GM23338 (cell line): ENCODE results near the gene MAP4. TPM values are rescaled to one million over a fixed set of nuclear protein-coding genes. Genes with fewer than 3 reads are reported as not detected.
A peak's percentile ranks its signal among the peaks of the same experiment; 100 is the strongest.

Experiments used
- ATAC-seq: fragments of 200-7000 bp; cut with Tn5 transposase; 3 replicates; pipeline ENCODE4 v1.9.1; 2020
- DNase-seq: peaks from one replicate; pipeline ENCODE4 v3.0.0-alpha.2; 2015; ENCODE audit warnings: low spot score
- H2AFZ ChIP-seq: fragments of 200-600 bp; sonication (generic); 2 replicates; pipeline ENCODE4 v1.8.0; 2016; ENCODE audit warnings: antibody characterized with exemption, mild to moderate bottlenecking, moderate library complexity
- H3F3A ChIP-seq: fragments of 200-600 bp; sonication (generic); replicated peaks from 2 replicates; pipeline ENCODE4 v1.8.0; 2017; ENCODE audit warnings: antibody characterized with exemption, mixed run types, low read depth
- H3K27ac ChIP-seq: fragments of 200-600 bp; sonication (generic); 2 replicates; pipeline ENCODE4 v1.6.1; 2016; ENCODE audit warnings: low read depth
- H3K27me3 ChIP-seq: fragments of 200-600 bp; sonication (generic); 2 replicates; pipeline ENCODE4 v1.8.0; 2016; ENCODE audit warnings: mild to moderate bottlenecking, mixed run types, moderate library complexity; ENCODE audit not compliant: insufficient read depth
- H3K36me3 ChIP-seq: fragments of 200-600 bp; sonication (generic); 2 replicates; pipeline ENCODE4 v1.8.0; 2016; ENCODE audit warnings: mild to moderate bottlenecking; ENCODE audit not compliant: insufficient read depth
- H3K4me1 ChIP-seq: fragments of 200-600 bp; sonication (generic); 2 replicates; pipeline ENCODE4 v1.8.0; 2016; ENCODE audit warnings: mild to moderate bottlenecking, moderate library complexity; ENCODE audit not compliant: insufficient read depth
- H3K4me2 ChIP-seq: fragments of 200-600 bp; sonication (generic); 2 replicates; pipeline ENCODE4 v1.7.1; 2017; ENCODE audit warnings: mixed run types
- H3K4me3 ChIP-seq: fragments of 200-600 bp; sonication (generic); 2 replicates; pipeline ENCODE4 v1.6.1; 2016; ENCODE audit warnings: mixed run types
- H3K79me2 ChIP-seq: fragments of 200-600 bp; sonication (generic); replicated peaks from 2 replicates; pipeline ENCODE4 v1.8.0; 2017; ENCODE audit warnings: mild to moderate bottlenecking; ENCODE audit not compliant: insufficient read depth
- H3K9me2 ChIP-seq: fragments of 200-600 bp; sonication (generic); 2 replicates; pipeline ENCODE4 v1.8.0; 2017; ENCODE audit not compliant: insufficient read depth
- H4K20me1 ChIP-seq: fragments of 200-600 bp; sonication (generic); replicated peaks from 2 replicates; pipeline ENCODE4 v1.8.0; 2017; ENCODE audit warnings: mild to moderate bottlenecking; ENCODE audit not compliant: insufficient read depth
- H3K27ac Mint-ChIP-seq: 2 replicates; pipeline ENCODE4 v1.8.0; 2020; ENCODE audit warnings: inconsistent platforms, mild to moderate bottlenecking, moderate library complexity, mixed read lengths
- H3K27me3 Mint-ChIP-seq: 3 replicates; pipeline ENCODE4 v1.8.0; 2022; ENCODE audit warnings: low read depth, mild to moderate bottlenecking, moderate library complexity, mixed read lengths, inconsistent platforms; ENCODE audit not compliant: insufficient read depth, poor library complexity
- H3K36me3 Mint-ChIP-seq: 3 replicates; pipeline ENCODE4 v1.8.0; 2021; ENCODE audit warnings: low read depth, mild to moderate bottlenecking, inconsistent platforms, moderate library complexity, mixed read lengths
- H3K4me1 Mint-ChIP-seq: 3 replicates; pipeline ENCODE4 v1.8.0; 2020; ENCODE audit warnings: mild to moderate bottlenecking, inconsistent platforms, mixed read lengths
- H3K4me3 Mint-ChIP-seq: 3 replicates; pipeline ENCODE4 v1.8.0; 2021; ENCODE audit warnings: moderate library complexity, mild to moderate bottlenecking, inconsistent platforms, mixed read lengths
- H3K9me3 Mint-ChIP-seq: 3 replicates; pipeline ENCODE4 v1.8.0; 2020; ENCODE audit warnings: moderate library complexity, mild to moderate bottlenecking, inconsistent platforms, mixed read lengths
- EZH2 ChIP-seq: fragments of 200-600 bp; sonication (generic); IDR thresholded peaks from one replicate; pipeline ENCODE4 v1.8.0; 2017; ENCODE audit warnings: antibody characterized with exemption, mild to moderate bottlenecking, low read depth; ENCODE audit not compliant: unreplicated experiment
- EZH2phosphoT487 ChIP-seq: fragments of 200-600 bp; sonication (generic); IDR thresholded peaks from one replicate; pipeline ENCODE4 v1.8.1; 2018; ENCODE audit warnings: antibody characterized with exemption; ENCODE audit not compliant: unreplicated experiment
- POLR2AphosphoS5 ChIP-seq: IDR thresholded peaks from 2 replicates; pipeline ENCODE4 v1.6.1; 2016; ENCODE audit warnings: antibody characterized with exemption, low read depth
- REST ChIP-seq: IDR thresholded peaks from one replicate; pipeline ENCODE4 v1.6.1; 2018; ENCODE audit warnings: antibody characterized with exemption; ENCODE audit not compliant: unreplicated experiment
- STAT1 ChIP-seq: IDR thresholded peaks from one replicate; pipeline ENCODE4 v1.6.1; 2016; ENCODE audit warnings: antibody characterized with exemption; ENCODE audit not compliant: unreplicated experiment
- ZNF114 ChIP-seq: fragments of 250-450 bp; sonication (Bioruptor Pico); IDR thresholded peaks from 2 replicates; pipeline ENCODE4 v1.5.0; 2020; ENCODE audit warnings: mild to moderate bottlenecking, moderate library complexity
- ZNF331 ChIP-seq: fragments of 250-450 bp; sonication (Bioruptor Pico); IDR thresholded peaks from 2 replicates; pipeline ENCODE4 v1.5.0; 2020; ENCODE audit warnings: low read depth, mild to moderate bottlenecking, moderate library complexity
- ZNF462 ChIP-seq: fragments of 250-450 bp; sonication (Bioruptor Pico); IDR thresholded peaks from 2 replicates; pipeline ENCODE4 v1.5.0; 2020; ENCODE audit warnings: mild to moderate bottlenecking, moderate library complexity
- polyA plus RNA-seq: library from polyadenylated mRNA; unstranded; fragments of >200 nt; fragmentation: Nextera tagmentation; extraction: Ambion mirVana; gene quantifications from 2 replicates; pipeline ENCODE4 v1.2.1, GENCODE V29; 2016
- total RNA-seq: library from RNA; depleted of rRNA; stranded (reverse); fragments of >200 nt; shearing (Covaris generic); gene quantifications from 2 replicates; pipeline ENCODE4 v1.2.3, GENCODE V29; 2014

The MAP4 gene
- total and polyA plus RNA-seq, 2 experiments from 2014 or later = 103 to 113 TPM

GRCh38 chr3:47849186-47849698 is 167.0 kb downstream of the MAP4 start:
- Histone ChIP-seq H4K20me1 (peaks cover 25% of the 10 kb centered on the region), H2AFZ (no peak overlapping the region), H3K27ac (peak overlapping the region; percentile 14; the same call in 1 of the 2 replicates), H3K4me1 (no peaks in the 10 kb centered on the region), H3F3A (peaks cover 29% of the 10 kb centered on the region), H3K79me2 (no peaks in the 10 kb centered on the region), H3K4me3 (no peak overlapping the region), H3K4me2 (no peak overlapping the region), H3K9me2 (no peaks in the 10 kb centered on the region), H3K27me3 (no peaks in the 10 kb centered on the region), H3K36me3 (peaks cover 24% of the 10 kb centered on the region)
- no peak for TF ChIP-seq ZNF331
- no peak for TF ChIP-seq REST
- no peak for TF ChIP-seq EZH2phosphoT487
- Mint-ChIP-seq H3K9me3 (no peaks in the 10 kb centered on the region), H3K27me3 (peaks cover 35% of the 10 kb centered on the region), H3K4me3 (no peak overlapping the region), H3K27ac (no peak overlapping the region), H3K36me3 (peaks cover 79% of the 10 kb centered on the region), H3K4me1 (peaks cover 2% of the 10 kb centered on the region)
- DNase-seq (no peak), ATAC-seq (no peak)

GRCh38 chr3:47848599-47849117 is 167.6 kb downstream of the MAP4 start:
- Histone ChIP-seq H3K27ac (no peak overlapping the region), H3K4me3 (no peak overlapping the region), H2AFZ (no peak overlapping the region), H3F3A (peaks cover 35% of the 10 kb centered on the region), H4K20me1 (peaks cover 31% of the 10 kb centered on the region), H3K27me3 (no peaks in the 10 kb centered on the region), H3K4me1 (no peaks in the 10 kb centered on the region), H3K36me3 (peaks cover 24% of the 10 kb centered on the region), H3K4me2 (no peak overlapping the region), H3K79me2 (0 out of 2 replicates have a peak, but pooled peaks cover 3% of the 10 kb centered on the region), H3K9me2 (no peaks in the 10 kb centered on the region)
- Mint-ChIP-seq H3K4me3 (no peak overlapping the region), H3K9me3 (no peaks in the 10 kb centered on the region), H3K27ac (no peak overlapping the region), H3K4me1 (peaks cover 2% of the 10 kb centered on the region), H3K36me3 (peaks cover 82% of the 10 kb centered on the region), H3K27me3 (peaks cover 33% of the 10 kb centered on the region)
- ATAC-seq (no peak), DNase-seq (no peak)
- no peak for TF ChIP-seq EZH2phosphoT487
- TF ChIP-seq POLR2AphosphoS5 = no peak
- no peak for TF ChIP-seq ZNF462 (CRISPR knock-in tag)
- TF ChIP-seq ZNF114 (CRISPR knock-in tag) = no peak
- no peak for TF ChIP-seq EZH2
- no peak for TF ChIP-seq STAT1
- TF ChIP-seq REST = no peak
